HG03139 (cell line): ENCODE data around the gene CHPT1.

Experiments used
- ATAC-seq: cut with Tn5 transposase; IDR thresholded peaks from one replicate; pipeline ENCODE4 v1.9.1; 2021; ENCODE audit not compliant: unreplicated experiment

CHPT1 gene

GRCh38 chr12:101761350-101761749 is 63.9 kb downstream of the CHPT1 start:
- ATAC-seq, result no peak

GRCh38 chr12:101761781-101762180 is 64.3 kb downstream of the CHPT1 start:
- no peak for ATAC-seq

- no peak for ATAC-seq
These were observed 65.9 kb downstream of the CHPT1 start for GRCh38 chr12:101763246-101763931.

- no peak for ATAC-seq
These were observed 66.8 kb downstream of the CHPT1 start for GRCh38 chr12:101764051-101764792.

GRCh38 chr12:101767537-101767936 is 70.1 kb downstream of the CHPT1 start:
- ATAC-seq, result no peak

GRCh38 chr12:101768781-101769180 is 71.3 kb downstream of the CHPT1 start:
- ATAC-seq, result no peak

- ATAC-seq, result no peak
These were observed 72.4 kb downstream of the CHPT1 start for GRCh38 chr12:101769865-101770264.

GRCh38 chr12:101772012-101772775 is 74.8 kb downstream of the CHPT1 start:
- ATAC-seq, result no peak

GRCh38 chr12:101773650-101774162 is 76.3 kb downstream of the CHPT1 start:
- peak; percentile 78 for ATAC-seq

GRCh38 chr12:101775816-101776215 is 78.4 kb downstream of the CHPT1 start:
- ATAC-seq, result no peak

- ATAC-seq, result no peak
These were observed 80.0 kb downstream of the CHPT1 start for GRCh38 chr12:101777485-101777884.

GRCh38 chr12:101777978-101778377 is 80.5 kb downstream of the CHPT1 start:
- ATAC-seq, result no peak
